OCI-LY7 (cell line): ENCODE data around the gene RBMS2. TPM values are rescaled to one million over a fixed set of nuclear protein-coding genes. Genes with fewer than 3 reads are reported as not detected.
A peak's percentile ranks its signal among the peaks of the same experiment; 100 is the strongest.

ENCODE experiments used
- BruUV-seq: library from RNA; stranded (reverse); fragments of 400-500 nt; replicated peaks from 2 replicates; lab custom pipeline; 2021; lab: Mats Ljungman, UMichigan
- CTCF ChIA-PET: fragments of 300-600 bp; sonication (Branson Sonifier 250); formaldehyde crosslinking; loops from one replicate; lab custom pipeline; 2022; ENCODE audit warnings: antibody characterized with exemption; ENCODE audit not compliant: unreplicated experiment; lab: Charles Lee
- POLR2A ChIA-PET: fragments of 300-600 bp; sonication (Branson Sonifier 250); formaldehyde crosslinking; loops from one replicate; lab custom pipeline; 2022; ENCODE audit warnings: antibody characterized with exemption; lab: Charles Lee
- DNase-seq: peaks from one replicate; pipeline ENCODE4 v3.0.0-alpha.2; 2015; ENCODE audit warnings: low spot score
- H2AFZ ChIP-seq: fragments of 200-600 bp; sonication (generic), shearing (Covaris generic); 2 replicates; pipeline ENCODE4 v1.6.1; 2014; ENCODE audit warnings: mild to moderate bottlenecking, antibody characterized with exemption, low read length, moderate library complexity
- H3K27ac ChIP-seq: fragments of 200-600 bp; sonication (generic); 2 replicates; pipeline ENCODE4 v1.5.1; 2014; ENCODE audit warnings: mixed run types, low read depth, mild to moderate bottlenecking, moderate library complexity, low read length, inconsistent platforms; ENCODE audit not compliant: poor library complexity, severe bottlenecking
- H3K36me3 ChIP-seq: fragments of 200-600 bp; sonication (generic); 2 replicates; pipeline ENCODE4 v1.6.1; 2014; ENCODE audit warnings: mild to moderate bottlenecking, antibody characterized with exemption, low read length, moderate library complexity, mixed read lengths; ENCODE audit not compliant: insufficient read depth
- H3K4me1 ChIP-seq: fragments of 200-600 bp; sonication (generic); 2 replicates; pipeline ENCODE4 v1.5.1; 2014; ENCODE audit warnings: mild to moderate bottlenecking, low read length; ENCODE audit not compliant: insufficient read depth, poor library complexity, severe bottlenecking
- H3K4me2 ChIP-seq: fragments of 200-600 bp; sonication (generic); 2 replicates; pipeline ENCODE4 v1.6.1; 2014; ENCODE audit warnings: mild to moderate bottlenecking, low read length
- H3K4me3 ChIP-seq: fragments of 200-600 bp; sonication (generic); 2 replicates; pipeline ENCODE4 v1.5.1; 2014; ENCODE audit warnings: mild to moderate bottlenecking, low read depth, low read length; ENCODE audit not compliant: poor library complexity, severe bottlenecking
- H3K79me2 ChIP-seq: fragments of 200-600 bp; sonication (generic); 2 replicates; pipeline ENCODE4 v1.6.1; 2016; ENCODE audit warnings: low read depth, mild to moderate bottlenecking, low read length, moderate library complexity, mixed read lengths; ENCODE audit not compliant: insufficient read depth
- H3K9me2 ChIP-seq: fragments of 200-600 bp; sonication (generic); 2 replicates; pipeline ENCODE4 v1.6.1; 2016; ENCODE audit warnings: mild to moderate bottlenecking, low read length, mixed read lengths; ENCODE audit not compliant: insufficient read depth
- H3K9me3 ChIP-seq: fragments of 200-600 bp; sonication (generic); 2 replicates; pipeline ENCODE4 v1.6.1; 2014; ENCODE audit warnings: mild to moderate bottlenecking, mixed run types, low read length, mixed read lengths
- H4K20me1 ChIP-seq: fragments of 200-600 bp; sonication (generic); 2 replicates; pipeline ENCODE4 v1.6.1; 2014; ENCODE audit warnings: mild to moderate bottlenecking, antibody characterized with exemption, low read length, moderate library complexity, mixed read lengths; ENCODE audit not compliant: insufficient read depth
- EZH2phosphoT487 ChIP-seq: fragments of 200-600 bp; sonication (generic); IDR thresholded peaks from 2 replicates; pipeline ENCODE4 v1.6.1; 2018; ENCODE audit warnings: low read depth, borderline replicate concordance, mild to moderate bottlenecking, mixed run types, antibody characterized with exemption, low read length, moderate library complexity, mixed read lengths
- intact Hi-C: fragments of 100-400 bp; cut with micrococcal nuclease; formaldehyde crosslinking; loops from one replicate; pipeline ENCODE4 v1.10.0; 2022; ENCODE audit not compliant: unreplicated experiment
- total RNA-seq, 2 experiments: library from RNA; depleted of rRNA in 1 of 2; stranded (reverse); fragments of >200 nt in 1 of 2; shearing (Covaris generic) in 1 of 2; gene quantifications; 2 replicates each; pipeline ENCODE4 v1.2.3, GENCODE V29; 2014 to 2022
- TF ChIP-seq, protein P1 (sequence below): fragments of 200-600 bp; sonication (generic); conservative IDR thresholded peaks from 2 replicates; pipeline ENCODE4 v1.5.1; 2014; ENCODE audit warnings: mild to moderate bottlenecking, antibody characterized with exemption, low read length, moderate library complexity, mixed read lengths

Gene RBMS2
- total RNA-seq, 2 experiments from 2014 or later = 0.27 to 0.32 TPM

DNA sequence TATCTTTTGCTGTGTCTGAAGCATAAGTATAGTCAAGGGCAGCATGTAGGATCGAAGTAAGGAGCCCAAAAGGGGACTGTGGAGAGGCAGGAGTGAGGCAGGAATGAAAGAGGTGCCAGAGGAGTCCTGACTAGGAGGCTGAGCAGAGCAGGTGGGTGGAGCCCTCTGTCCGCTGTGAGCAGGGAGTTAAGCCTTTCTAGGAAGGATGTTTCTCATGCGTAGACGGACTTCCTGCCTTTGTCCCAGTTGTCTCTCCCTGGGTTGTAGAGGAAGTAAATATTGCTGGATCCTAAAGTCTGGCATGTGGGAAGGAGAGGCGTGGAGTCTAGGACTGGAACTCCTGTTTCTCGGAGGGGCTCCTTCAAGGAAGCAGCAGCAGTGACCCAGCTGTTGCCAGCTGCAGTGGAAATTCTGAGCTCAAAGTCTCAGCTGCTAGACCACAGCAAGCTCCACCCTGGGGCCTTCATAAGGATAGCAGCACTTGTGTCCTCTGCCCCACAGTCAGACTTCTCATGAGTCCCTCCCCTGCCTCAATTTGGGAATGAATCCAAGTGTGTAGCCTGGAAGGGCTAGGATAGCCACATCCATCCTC is 44.0 kb downstream of the RBMS2 start:
- Histone ChIP-seq H3K4me3 (no peak overlapping the region), H3K4me2 (peak overlapping the region; percentile 32; the same call in 1 of the 2 replicates), H3K9me2 (no peaks in the 10 kb centered on the region), H3K36me3 (no peaks in the 10 kb centered on the region), H3K9me3 (no peaks in the 10 kb centered on the region), H4K20me1 (no peaks in the 10 kb centered on the region), H3K27ac (no peak overlapping the region), H2AFZ (no peak overlapping the region), H3K4me1 (peaks cover 10% of the 10 kb centered on the region), H3K79me2 (no peaks in the 10 kb centered on the region)
- BruUV-seq = no TSS peak
- ChIA-PET CTCF (no interaction called here), POLR2A (interaction anchor here (0.6 kb wide), 2 partner anchors 54 to 172 kb away, joined by 3 read pairs; no protein-coding TSS in a partner anchor)
- DNase-seq = peak; percentile 46
- TF ChIP-seq, protein P1, sequence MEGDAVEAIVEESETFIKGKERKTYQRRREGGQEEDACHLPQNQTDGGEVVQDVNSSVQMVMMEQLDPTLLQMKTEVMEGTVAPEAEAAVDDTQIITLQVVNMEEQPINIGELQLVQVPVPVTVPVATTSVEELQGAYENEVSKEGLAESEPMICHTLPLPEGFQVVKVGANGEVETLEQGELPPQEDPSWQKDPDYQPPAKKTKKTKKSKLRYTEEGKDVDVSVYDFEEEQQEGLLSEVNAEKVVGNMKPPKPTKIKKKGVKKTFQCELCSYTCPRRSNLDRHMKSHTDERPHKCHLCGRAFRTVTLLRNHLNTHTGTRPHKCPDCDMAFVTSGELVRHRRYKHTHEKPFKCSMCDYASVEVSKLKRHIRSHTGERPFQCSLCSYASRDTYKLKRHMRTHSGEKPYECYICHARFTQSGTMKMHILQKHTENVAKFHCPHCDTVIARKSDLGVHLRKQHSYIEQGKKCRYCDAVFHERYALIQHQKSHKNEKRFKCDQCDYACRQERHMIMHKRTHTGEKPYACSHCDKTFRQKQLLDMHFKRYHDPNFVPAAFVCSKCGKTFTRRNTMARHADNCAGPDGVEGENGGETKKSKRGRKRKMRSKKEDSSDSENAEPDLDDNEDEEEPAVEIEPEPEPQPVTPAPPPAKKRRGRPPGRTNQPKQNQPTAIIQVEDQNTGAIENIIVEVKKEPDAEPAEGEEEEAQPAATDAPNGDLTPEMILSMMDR = no peak
- no peak for TF ChIP-seq EZH2phosphoT487
- intact Hi-C loops = no loop called here

DNA sequence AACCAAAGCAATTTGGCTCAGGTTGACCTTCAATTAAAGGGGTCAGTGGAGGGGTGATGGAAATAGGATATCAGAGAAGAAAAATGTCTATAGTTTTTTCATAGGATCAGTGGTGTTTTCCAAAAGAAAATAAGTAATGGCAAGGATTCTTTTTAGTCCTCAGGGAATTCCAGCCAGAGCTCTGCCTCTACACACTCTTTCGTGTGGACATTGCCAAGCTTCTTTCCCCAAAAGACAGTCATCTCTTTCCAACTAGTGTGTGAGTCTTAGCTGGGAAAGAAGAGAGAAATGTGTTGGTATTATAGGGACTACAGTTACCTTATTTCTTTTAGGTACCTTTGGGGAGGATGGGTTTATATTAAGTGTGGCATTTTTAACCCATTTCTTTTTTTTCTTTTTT is 46.5 kb downstream of the RBMS2 start:
- ChIA-PET POLR2A (interaction anchor here (0.6 to 0.9 kb wide), 2 partner anchors 24 to 414 kb away, joined by 3 read pairs; no protein-coding TSS in a partner anchor), CTCF (interaction anchor here (0.6 to 0.8 kb wide), 2 partner anchors 13 to 23 kb away, joined by 3 to 4 read pairs; no protein-coding TSS in a partner anchor)
- Histone ChIP-seq H3K4me3 (no peak overlapping the region), H3K79me2 (no peaks in the 10 kb centered on the region), H3K9me3 (no peaks in the 10 kb centered on the region), H3K27ac (no peak overlapping the region), H4K20me1 (no peaks in the 10 kb centered on the region), H3K9me2 (no peaks in the 10 kb centered on the region), H2AFZ (no peak overlapping the region), H3K4me2 (no peak overlapping the region), H3K36me3 (no peaks in the 10 kb centered on the region), H3K4me1 (peaks cover 10% of the 10 kb centered on the region)
- intact Hi-C loops = no loop called here
- no peak for TF ChIP-seq EZH2phosphoT487
- TF ChIP-seq, protein P1 = no peak
- DNase-seq = no peak
- no TSS peak for BruUV-seq

DNA sequence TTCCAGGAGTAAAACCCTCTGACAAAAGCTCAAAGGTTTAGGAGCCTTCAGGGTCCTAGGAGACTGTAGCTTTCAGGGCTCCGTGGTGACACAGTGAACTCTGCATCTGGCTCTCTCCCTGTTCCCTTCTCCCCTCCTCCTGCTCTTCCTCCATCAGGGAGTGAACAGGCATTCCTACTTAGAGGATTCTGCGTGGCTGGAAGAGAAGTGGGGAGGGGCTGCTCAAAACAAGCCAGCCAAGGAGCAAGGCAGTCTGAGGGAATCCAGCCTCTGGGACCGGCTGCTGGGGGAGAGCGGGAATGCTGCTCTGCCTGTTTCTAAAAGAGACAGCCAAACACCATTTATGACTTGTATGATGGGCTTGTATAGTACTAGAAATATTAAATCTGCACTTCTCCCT is 49.5 kb downstream of the RBMS2 start:
- Histone ChIP-seq H3K9me2 (no peaks in the 10 kb centered on the region), H3K4me1 (peaks cover 5% of the 10 kb centered on the region), H3K79me2 (no peaks in the 10 kb centered on the region), H2AFZ (no peak overlapping the region), H4K20me1 (no peaks in the 10 kb centered on the region), H3K9me3 (no peaks in the 10 kb centered on the region), H3K4me3 (no peak overlapping the region), H3K36me3 (no peaks in the 10 kb centered on the region), H3K27ac (no peak overlapping the region), H3K4me2 (no peak overlapping the region)
- ChIA-PET CTCF (no interaction called here), POLR2A (no interaction called here)
- BruUV-seq = no TSS peak
- intact Hi-C loops = no loop called here
- TF ChIP-seq EZH2phosphoT487 = no peak
- TF ChIP-seq, protein P1 = no peak
- no peak for DNase-seq
